ENCODE measurements around the gene PWWP2B. TPM values are rescaled to one million over a fixed set of nuclear protein-coding genes. Genes with fewer than 3 reads are reported as not detected.

PWWP2B gene
- total RNA-seq, 2 donors from 2014 or later = 7.7 to 8.1 TPM

GRCh38 chr10:132410779-132411532 lies 14.0 kb downstream of the PWWP2B start:
- TF ChIP-seq CTCF (IDR thresholded peaks at IDR 0.05) = no peak
- peaks cover 9% of the 10 kb centered on the region for H3K36me3 ChIP-seq
- no peak for DNase-seq (ENCODE audit: low spot score)
- H3K4me3 ChIP-seq = no peak overlapping the region
- no peaks in the 10 kb centered on the region for H3K27me3 ChIP-seq
- H3K9me3 ChIP-seq = no peaks in the 10 kb centered on the region
- H3K27ac ChIP-seq = peak overlapping the region in 1 of 2 donors; percentile 20
- peaks cover 0 to 55% of the 10 kb centered on the region in 2 donors for H3K4me1 ChIP-seq

- DNase-seq (ENCODE audit: low spot score) = no peak
- peaks cover 0 to 55% of the 10 kb centered on the region in 2 donors for H3K4me1 ChIP-seq
- no peaks in the 10 kb centered on the region for H3K9me3 ChIP-seq
- no peaks in the 10 kb centered on the region for H3K27me3 ChIP-seq
- peaks cover 2% of the 10 kb centered on the region for H3K36me3 ChIP-seq
- TF ChIP-seq CTCF (IDR thresholded peaks at IDR 0.05) = no peak
- no peak overlapping the region for H3K4me3 ChIP-seq
- H3K27ac ChIP-seq = peak overlapping the region; percentile 12 to 20
Observed at GRCh38 chr10:132411561-132412253, 14.7 kb downstream of the PWWP2B start.

- TF ChIP-seq CTCF (IDR thresholded peaks at IDR 0.05) = no peak
- no peaks in the 10 kb centered on the region for H3K9me3 ChIP-seq
- H3K27me3 ChIP-seq = no peaks in the 10 kb centered on the region
- H3K4me3 ChIP-seq = no peak overlapping the region
- peaks cover 0 to 51% of the 10 kb centered on the region in 2 donors for H3K4me1 ChIP-seq
- H3K36me3 ChIP-seq = peaks cover 4% of the 10 kb centered on the region
- peak overlapping the region; percentile 12 to 20 for H3K27ac ChIP-seq
- DNase-seq (ENCODE audit: low spot score) = no peak
Observed at GRCh38 chr10:132412316-132413192, 15.6 kb downstream of the PWWP2B start.

- no peak overlapping the region for H3K4me3 ChIP-seq
Observed at GRCh38 chr10:132413226-132414205, 16.5 kb downstream of the PWWP2B start.

More at GRCh38 chr10:132413226-132414205, 16.5 kb downstream of the PWWP2B start:
- Histone ChIP-seq H3K27ac (no peak overlapping the region), H3K4me1 (peaks cover 0 to 48% of the 10 kb centered on the region in 2 donors), H3K36me3 (peaks cover 4% of the 10 kb centered on the region), H3K9me3 (no peaks in the 10 kb centered on the region), H3K27me3 (no peaks in the 10 kb centered on the region)
- no peak for DNase-seq (ENCODE audit: low spot score)
- TF ChIP-seq CTCF (IDR thresholded peaks at IDR 0.05) = no peak

Data from right atrium auricular region (tissue), 2 donors.